Nucleus accumbens (tissue), 56 donors: Measurements from ENCODE around the gene ST3GAL4.
A peak's percentile ranks its signal among the peaks of the same experiment; 100 is the strongest.
"Not testable (repeated sequence)": the region's sequence is repeated elsewhere in the genome, so short reads cannot be mapped to it uniquely, and the experiment has no call there.

Experiments
- DNase-seq, 56 donors: peaks; one replicate each; lab custom pipeline; 2025; lab: John Stamatoyannopoulos, UW

Gene ST3GAL4, protein sequence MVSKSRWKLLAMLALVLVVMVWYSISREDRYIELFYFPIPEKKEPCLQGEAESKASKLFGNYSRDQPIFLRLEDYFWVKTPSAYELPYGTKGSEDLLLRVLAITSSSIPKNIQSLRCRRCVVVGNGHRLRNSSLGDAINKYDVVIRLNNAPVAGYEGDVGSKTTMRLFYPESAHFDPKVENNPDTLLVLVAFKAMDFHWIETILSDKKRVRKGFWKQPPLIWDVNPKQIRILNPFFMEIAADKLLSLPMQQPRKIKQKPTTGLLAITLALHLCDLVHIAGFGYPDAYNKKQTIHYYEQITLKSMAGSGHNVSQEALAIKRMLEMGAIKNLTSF

GRCh38 chr11:126355324-126355925 lies at the start of gene ST3GAL4:
TSS of gene ST3GAL4 (plus strand) at chr11:126355686. CDS start at chr11:126406156, 50,470 bp downstream.
- peak in 54 of 56 donors; percentile 34 to 90 (median 79) for DNase-seq

- no peak for DNase-seq
Measured at GRCh38 chr11:126305699-126306098, 49.8 kb upstream of the ST3GAL4 start.

- peak in 3 of 56 donors; percentile 10 to 30 (median 17) for DNase-seq
Measured at GRCh38 chr11:126307706-126308105, 47.8 kb upstream of the ST3GAL4 start.

- DNase-seq: no peak
Measured at GRCh38 chr11:126308271-126308671, 47.2 kb upstream of the ST3GAL4 start.

GRCh38 chr11:126308771-126309170 lies 46.7 kb upstream of the ST3GAL4 start:
- DNase-seq: not testable (repeated sequence)

DNA sequence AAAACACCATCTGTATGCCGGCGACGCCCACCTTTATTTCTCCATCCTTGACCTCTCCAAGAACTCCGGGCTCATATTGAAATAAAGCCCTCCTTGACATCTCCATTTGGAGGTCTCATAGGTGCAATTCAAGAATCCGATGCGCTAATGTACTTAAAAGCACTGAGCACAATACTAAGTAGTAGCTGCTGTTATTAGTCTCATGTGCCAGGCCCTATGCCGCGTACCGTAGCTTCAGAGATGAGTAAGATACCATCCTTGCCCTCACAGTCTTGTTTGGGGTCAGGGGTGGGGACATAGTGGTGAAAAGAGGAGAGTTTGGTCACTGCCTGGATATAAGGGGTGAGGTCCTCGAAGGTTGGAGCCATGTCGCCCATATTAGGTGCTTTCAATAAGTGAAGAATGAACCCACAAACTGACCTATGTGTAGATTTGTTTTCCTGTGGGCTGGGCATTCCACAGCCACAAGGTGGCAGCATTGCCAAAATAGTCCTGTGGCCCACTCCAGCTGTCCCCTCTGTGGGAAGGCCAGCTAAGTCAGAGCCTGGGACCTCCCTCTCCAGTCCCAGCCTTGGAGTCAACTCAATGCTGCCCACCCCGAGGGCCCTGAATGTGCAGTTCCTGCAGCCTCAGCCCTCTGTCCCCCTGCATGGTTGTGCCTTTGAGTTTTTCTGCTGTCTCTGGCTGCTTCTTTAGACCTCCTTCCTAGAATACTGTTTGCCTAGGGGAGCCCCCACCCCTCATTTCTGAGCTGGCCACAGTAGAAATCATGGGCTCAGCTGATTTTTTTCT lies 45.1 kb upstream of the ST3GAL4 start:
- DNase-seq: peak in 51 of 56 donors; percentile 3 to 85 (median 59)

GRCh38 chr11:126310992-126311310 lies 44.5 kb upstream of the ST3GAL4 start:
- no peak for DNase-seq

GRCh38 chr11:126311401-126312291 lies 43.8 kb upstream of the ST3GAL4 start:
- no peak for DNase-seq

- no peak for DNase-seq
Measured at GRCh38 chr11:126312961-126313360, 42.5 kb upstream of the ST3GAL4 start.

DNA sequence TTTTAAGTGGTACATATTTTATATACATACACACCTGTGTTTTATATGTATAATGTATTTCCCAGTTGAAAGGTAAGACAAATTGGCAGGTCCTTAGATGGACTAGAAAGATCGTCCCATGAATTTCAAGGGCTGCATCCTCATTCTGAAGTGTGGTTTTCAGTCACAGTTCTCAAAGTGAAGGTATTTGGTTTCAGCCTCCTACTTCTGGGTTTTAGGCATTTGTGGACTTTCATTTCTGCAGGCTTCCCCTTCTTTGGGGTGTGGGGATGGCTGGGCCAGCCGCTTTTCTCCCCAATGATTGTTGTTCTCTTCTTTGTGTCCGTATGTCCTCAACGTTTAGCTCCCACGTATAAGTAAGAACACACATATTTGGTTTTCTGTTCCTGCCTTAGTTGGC lies 41.7 kb upstream of the ST3GAL4 start:
- no peak for DNase-seq

DNA sequence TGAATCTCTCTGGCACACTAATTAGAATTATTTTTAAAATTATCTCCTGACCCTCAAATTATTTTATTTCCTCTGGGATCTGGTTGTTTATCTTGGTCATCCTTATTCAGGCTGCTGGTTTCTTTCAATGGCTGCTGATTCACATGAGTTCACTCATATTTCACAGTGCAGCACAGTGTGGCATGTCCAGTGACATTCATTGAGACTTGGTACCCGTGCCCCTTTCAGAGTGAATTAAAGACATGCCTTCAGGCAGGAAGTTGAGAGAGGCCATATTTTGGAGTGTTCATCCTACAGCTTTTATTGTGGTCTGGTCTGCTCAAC lies 38.1 kb upstream of the ST3GAL4 start:
- no peak for DNase-seq

GRCh38 chr11:126317756-126318573 lies 37.5 kb upstream of the ST3GAL4 start:
- peak in 8 of 56 donors; percentile 5 to 43 (median 28) for DNase-seq

DNA sequence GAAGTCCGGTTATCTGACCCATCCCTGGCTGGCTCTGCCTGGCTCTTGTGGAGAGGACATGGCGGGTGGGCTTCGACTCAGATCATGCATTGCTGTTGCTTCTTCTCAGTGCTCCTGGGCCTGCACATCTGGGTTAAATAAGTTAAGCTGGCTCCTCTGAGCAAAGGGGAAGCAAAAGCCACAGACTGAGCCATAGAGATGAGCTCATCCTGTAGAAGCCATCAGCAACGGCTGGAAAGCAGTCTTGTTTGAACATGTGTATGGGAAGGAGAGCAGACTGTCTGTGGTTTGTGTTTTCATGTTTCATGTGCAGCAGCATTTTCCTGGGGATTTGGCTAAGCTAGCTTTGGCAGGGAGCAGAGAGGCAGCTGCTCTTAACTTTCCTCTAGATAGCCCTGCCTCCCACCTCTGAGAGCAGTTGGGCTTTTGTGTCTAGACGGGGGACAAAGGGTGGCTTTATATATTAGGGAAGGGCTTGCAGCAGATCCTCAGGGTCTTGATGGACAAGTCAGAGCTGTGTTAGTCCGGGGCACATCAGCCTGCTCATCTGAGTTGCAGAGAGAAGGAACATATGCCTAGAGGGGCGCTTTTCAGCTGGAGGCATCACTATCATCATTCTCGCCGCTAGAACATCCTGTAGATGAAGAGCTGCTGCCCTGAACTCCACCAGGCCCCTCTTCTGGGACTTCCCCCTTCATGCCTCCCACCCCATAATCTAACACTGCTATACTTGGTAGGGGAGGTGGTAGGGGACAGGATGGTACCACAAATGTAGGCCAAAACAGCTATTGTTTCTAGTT lies 36.7 kb upstream of the ST3GAL4 start:
- peak in 3 of 56 donors; percentile 17 to 29 (median 28) for DNase-seq

DNA sequence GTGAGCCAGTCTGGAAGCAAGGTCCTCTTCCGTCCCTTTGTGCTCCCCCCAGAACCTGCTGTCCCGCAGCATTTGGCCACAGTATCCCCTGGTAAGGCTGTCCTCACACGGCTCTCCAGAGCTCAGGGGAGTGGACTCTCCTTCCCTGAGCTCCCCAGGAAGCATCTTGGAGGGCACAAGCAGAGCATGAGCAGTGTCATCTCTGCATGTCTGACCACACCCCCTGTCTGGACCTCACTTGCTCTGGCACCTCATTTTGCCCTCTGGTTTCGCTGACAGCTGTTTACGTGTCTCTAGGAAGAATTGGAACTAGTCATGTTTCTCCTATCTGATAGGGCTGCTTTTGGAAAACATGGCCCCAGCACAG lies 36.1 kb upstream of the ST3GAL4 start:
- no peak for DNase-seq

DNA sequence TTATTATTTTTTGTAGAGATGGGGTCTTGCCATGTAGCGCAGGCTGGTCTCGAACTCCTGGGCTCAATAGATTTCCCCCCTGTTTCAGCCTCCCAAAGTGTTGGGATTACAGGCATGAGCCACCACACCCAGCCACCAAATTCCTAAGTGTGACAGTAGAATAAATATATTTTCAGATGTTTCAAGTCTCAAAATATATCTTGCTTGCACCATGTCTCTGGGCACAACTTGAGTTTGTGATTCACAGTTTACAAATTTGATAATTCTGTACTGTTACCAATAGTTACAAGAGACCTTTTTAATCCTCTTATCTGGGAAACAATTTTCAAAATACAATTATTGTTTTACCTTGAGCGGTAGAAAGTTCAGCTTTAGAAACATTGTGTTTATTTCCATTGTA lies 32.5 kb upstream of the ST3GAL4 start:
- no peak for DNase-seq

GRCh38 chr11:126327281-126328000 lies 28.0 kb upstream of the ST3GAL4 start:
- no peak for DNase-seq

DNA sequence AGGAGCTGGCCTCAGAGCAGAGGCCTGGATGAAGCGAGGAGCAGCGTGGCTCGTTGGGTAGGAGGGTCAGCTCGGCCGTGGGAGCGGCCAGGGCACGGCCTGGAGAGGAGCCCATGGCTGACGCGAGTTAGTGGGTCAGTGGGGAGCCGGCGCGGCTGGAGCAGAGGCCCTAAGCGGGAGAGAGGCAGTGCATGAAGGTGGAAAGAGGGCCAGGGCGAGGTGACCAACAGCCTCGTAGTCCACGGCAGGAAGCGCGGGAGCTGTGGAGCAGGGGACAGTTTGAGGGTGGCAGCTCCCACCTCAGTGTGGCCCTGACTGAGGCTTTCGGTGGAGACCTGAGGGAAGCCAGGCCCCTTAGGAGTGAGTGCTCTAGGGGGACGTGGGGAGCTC lies 27.5 kb upstream of the ST3GAL4 start:
- no peak for DNase-seq

DNA sequence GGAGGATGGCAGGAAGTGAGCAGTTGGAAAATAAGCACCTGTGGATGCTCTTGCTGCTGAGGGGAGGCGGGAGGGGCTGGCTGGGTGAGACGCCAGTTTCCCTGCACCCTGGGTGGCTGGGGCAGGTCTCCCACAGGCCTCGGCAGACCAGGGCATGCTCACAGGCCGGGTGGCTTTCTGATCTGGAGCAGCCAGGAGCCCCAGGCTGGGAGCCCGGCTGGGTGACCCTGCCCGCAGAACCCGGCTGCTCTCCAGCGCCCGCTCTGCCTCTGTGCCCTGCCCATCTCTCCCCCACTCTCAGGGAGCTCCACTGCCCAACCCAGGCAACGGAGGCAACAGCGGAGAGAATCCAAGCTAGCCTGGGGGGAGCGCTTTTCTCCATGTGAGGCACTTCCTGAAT lies 27.0 kb upstream of the ST3GAL4 start:
- DNase-seq: no peak
